Measurements from ENCODE around the gene PDK4. TPM values are rescaled to one million over a fixed set of nuclear protein-coding genes. Genes with fewer than 3 reads are reported as not detected.

Gene PDK4
- total RNA-seq, 1 donor, result 0.36 TPM

- Histone ChIP-seq H4K20me1 (ENCODE audit: insufficient read depth, low read length) (no peaks in the 10 kb centered on the region), H3K4me1 (ENCODE audit: insufficient read depth, low read length) (no peaks in the 10 kb centered on the region), H3K36me3 (ENCODE audit: insufficient read depth, low read length) (no peaks in the 10 kb centered on the region), H3K27ac (ENCODE audit: low read depth, low read length) (no peak overlapping the region), H3K27me3 (ENCODE audit: insufficient read depth, low read length) (no peaks in the 10 kb centered on the region), H3K79me2 (ENCODE audit: insufficient read depth, low read length) (no peaks in the 10 kb centered on the region), H2AFZ (ENCODE audit: low read length) (no peak overlapping the region), H3K9me3 (ENCODE audit: low read depth, low read length) (no peaks in the 10 kb centered on the region), H3K4me3 (ENCODE audit: insufficient read depth, low read length) (no peak overlapping the region), H3K4me2 (ENCODE audit: insufficient read depth, low read length) (no peak overlapping the region)
- no peak for DNase-seq (ENCODE audit: insufficient read length, low spot score, missing footprints)
- no peak for TF ChIP-seq CTCF (IDR thresholded peaks at IDR 0.05; ENCODE audit: extremely low read depth, low read depth, low read length)
Measured at GRCh38 chr7:95585426-95585789, 10.9 kb downstream of the PDK4 start.

- Histone ChIP-seq H3K4me2 (ENCODE audit: insufficient read depth, low read length) (no peak overlapping the region), H3K9me3 (ENCODE audit: low read depth, low read length) (no peaks in the 10 kb centered on the region), H3K4me3 (ENCODE audit: insufficient read depth, low read length) (no peak overlapping the region), H3K27ac (ENCODE audit: low read depth, low read length) (no peak overlapping the region), H3K4me1 (ENCODE audit: insufficient read depth, low read length) (no peaks in the 10 kb centered on the region), H3K36me3 (ENCODE audit: insufficient read depth, low read length) (no peaks in the 10 kb centered on the region), H2AFZ (ENCODE audit: low read length) (no peak overlapping the region), H3K79me2 (ENCODE audit: insufficient read depth, low read length) (no peaks in the 10 kb centered on the region), H4K20me1 (ENCODE audit: insufficient read depth, low read length) (no peaks in the 10 kb centered on the region), H3K27me3 (ENCODE audit: insufficient read depth, low read length) (no peaks in the 10 kb centered on the region)
- no peak for TF ChIP-seq CTCF (IDR thresholded peaks at IDR 0.05; ENCODE audit: extremely low read depth, low read depth, low read length)
- no peak for DNase-seq (ENCODE audit: insufficient read length, low spot score, missing footprints)
Measured at GRCh38 chr7:95584769-95585425, 11.4 kb downstream of the PDK4 start.

GRCh38 chr7:95583834-95584621 lies 12.3 kb downstream of the PDK4 start:
- no peak for DNase-seq (ENCODE audit: insufficient read length, low spot score, missing footprints)
- no peaks in the 10 kb centered on the region for H3K4me1 ChIP-seq (ENCODE audit: insufficient read depth, low read length)
- H3K27me3 ChIP-seq (ENCODE audit: insufficient read depth, low read length), result no peaks in the 10 kb centered on the region
- no peak overlapping the region for H3K27ac ChIP-seq (ENCODE audit: low read depth, low read length)
- no peak for TF ChIP-seq CTCF (IDR thresholded peaks at IDR 0.05; ENCODE audit: extremely low read depth, low read depth, low read length)
- no peak overlapping the region for H3K4me3 ChIP-seq (ENCODE audit: insufficient read depth, low read length)
- no peak overlapping the region for H2AFZ ChIP-seq (ENCODE audit: low read length)
- no peaks in the 10 kb centered on the region for H3K9me3 ChIP-seq (ENCODE audit: low read depth, low read length)
- no peak overlapping the region for H3K4me2 ChIP-seq (ENCODE audit: insufficient read depth, low read length)
- H3K79me2 ChIP-seq (ENCODE audit: insufficient read depth, low read length), result no peaks in the 10 kb centered on the region
- no peaks in the 10 kb centered on the region for H3K36me3 ChIP-seq (ENCODE audit: insufficient read depth, low read length)
- no peaks in the 10 kb centered on the region for H4K20me1 ChIP-seq (ENCODE audit: insufficient read depth, low read length)

- no peaks in the 10 kb centered on the region for H3K27me3 ChIP-seq (ENCODE audit: insufficient read depth, low read length)
- no peak overlapping the region for H3K4me3 ChIP-seq (ENCODE audit: insufficient read depth, low read length)
Measured at GRCh38 chr7:95582578-95583293, 13.6 kb downstream of the PDK4 start.

More at GRCh38 chr7:95582578-95583293, 13.6 kb downstream of the PDK4 start:
- Histone ChIP-seq H3K4me2 (ENCODE audit: insufficient read depth, low read length) (no peak overlapping the region), H4K20me1 (ENCODE audit: insufficient read depth, low read length) (no peaks in the 10 kb centered on the region), H3K9me3 (ENCODE audit: low read depth, low read length) (no peaks in the 10 kb centered on the region), H3K79me2 (ENCODE audit: insufficient read depth, low read length) (no peaks in the 10 kb centered on the region), H3K36me3 (ENCODE audit: insufficient read depth, low read length) (no peaks in the 10 kb centered on the region), H3K27ac (ENCODE audit: low read depth, low read length) (no peak overlapping the region), H2AFZ (ENCODE audit: low read length) (no peak overlapping the region), H3K4me1 (ENCODE audit: insufficient read depth, low read length) (no peaks in the 10 kb centered on the region)
- no peak for DNase-seq (ENCODE audit: insufficient read length, low spot score, missing footprints)
- TF ChIP-seq CTCF (IDR thresholded peaks at IDR 0.05; ENCODE audit: extremely low read depth, low read depth, low read length), result no peak
